Skeletal muscle satellite cell (primary cell): Measurements from ENCODE around the gene DUOXA2.

Experiments used
- H3K27me3 ChIP-seq: 2 replicates; pipeline ENCODE4 v1.7.0; 2013; ENCODE audit warnings: low read length; ENCODE audit not compliant: control insufficient read depth, insufficient read depth
- H3K36me3 ChIP-seq: 2 replicates; pipeline ENCODE4 v1.7.0; 2013; ENCODE audit warnings: mild to moderate bottlenecking, control low read depth, low read length; ENCODE audit not compliant: insufficient read depth
- H3K4me1 ChIP-seq: 2 replicates; pipeline ENCODE4 v1.7.0; 2013; ENCODE audit warnings: low read length; ENCODE audit not compliant: control insufficient read depth, insufficient read depth
- H3K4me2 ChIP-seq: 2 replicates; pipeline ENCODE4 v1.7.0; 2013; ENCODE audit warnings: mild to moderate bottlenecking, low read length
- H3K4me3 ChIP-seq: 2 replicates; pipeline ENCODE4 v1.7.0; 2013; ENCODE audit warnings: low read length
- H3K9ac ChIP-seq: 2 replicates; pipeline ENCODE4 v1.7.0; 2013; ENCODE audit warnings: mild to moderate bottlenecking, low read depth, low read length, moderate library complexity
- H3K9me3 ChIP-seq: replicated peaks from 2 replicates; pipeline ENCODE4 v1.7.0; 2013; ENCODE audit warnings: mild to moderate bottlenecking, control low read depth, low read length

The DUOXA2 gene

GRCh38 chr15:45155739-45156138 lies 41.6 kb downstream of the DUOXA2 start:
- no peaks in the 10 kb centered on the region for H3K9me3 ChIP-seq
- no peak overlapping the region for H3K4me2 ChIP-seq
- H3K9ac ChIP-seq: no peak overlapping the region
- no peaks in the 10 kb centered on the region for H3K27me3 ChIP-seq
- no peaks in the 10 kb centered on the region for H3K36me3 ChIP-seq
- H3K4me1 ChIP-seq: peaks cover 8% of the 10 kb centered on the region
- no peak overlapping the region for H3K4me3 ChIP-seq

DNA sequence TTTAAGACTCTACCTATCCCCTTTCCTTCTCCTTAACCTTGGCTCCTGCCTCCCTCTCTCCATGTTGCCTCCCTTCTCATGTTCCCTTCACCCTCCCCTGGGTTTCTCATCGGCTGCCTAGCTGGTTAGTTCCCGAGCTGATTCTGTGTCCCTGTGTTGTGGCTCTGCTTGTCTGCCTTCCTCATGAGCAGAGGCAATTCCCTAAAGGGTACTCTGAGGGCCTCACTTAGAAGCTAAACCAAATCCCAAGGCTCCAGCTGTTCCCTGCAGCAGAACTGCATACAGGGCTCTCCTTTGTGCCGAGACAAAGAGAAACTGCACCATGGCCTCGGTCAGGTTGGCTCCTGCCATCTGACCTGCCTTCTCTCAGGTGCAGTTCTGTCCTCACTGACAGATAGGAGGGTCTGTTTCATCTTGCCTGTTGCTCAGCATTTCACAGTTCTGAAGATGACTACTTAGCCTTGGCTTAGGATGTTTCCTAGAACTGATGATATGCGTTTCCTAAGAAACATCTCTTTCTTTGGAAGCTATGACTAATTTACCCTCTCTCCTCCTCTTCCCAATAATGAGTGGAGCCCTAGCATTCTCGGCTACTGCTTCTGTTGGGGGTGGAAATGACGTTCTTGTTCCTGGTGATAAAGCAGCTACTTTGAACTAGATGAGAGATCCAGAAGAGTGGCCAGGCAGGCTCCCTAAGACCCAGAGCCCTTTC lies 42.8 kb downstream of the DUOXA2 start:
- Histone ChIP-seq H3K36me3 (no peaks in the 10 kb centered on the region), H3K9me3 (no peaks in the 10 kb centered on the region), H3K9ac (no peak overlapping the region), H3K4me1 (peaks cover 8% of the 10 kb centered on the region), H3K4me3 (no peak overlapping the region), H3K27me3 (no peaks in the 10 kb centered on the region), H3K4me2 (no peak overlapping the region)

DNA sequence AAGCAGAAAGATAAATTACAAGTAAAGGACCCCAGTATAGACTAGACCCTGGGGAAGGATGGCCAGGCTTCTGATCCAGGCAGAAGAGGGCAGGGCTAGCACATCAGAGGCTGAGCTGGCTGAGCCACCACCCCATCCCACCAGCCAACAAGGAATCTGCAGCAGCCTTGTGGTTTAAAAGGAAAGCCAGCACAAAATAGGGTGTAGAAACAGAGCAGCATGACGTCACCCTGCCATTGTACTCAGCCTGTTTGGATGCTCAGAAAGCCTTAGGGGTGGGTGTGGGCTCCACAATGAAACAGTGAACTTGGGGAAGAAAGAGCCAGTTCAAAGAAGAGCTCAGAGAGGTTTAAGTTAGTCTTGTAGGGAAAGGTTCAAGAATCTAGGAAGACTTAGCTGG lies 43.8 kb downstream of the DUOXA2 start:
- Histone ChIP-seq H3K9me3 (no peaks in the 10 kb centered on the region), H3K36me3 (no peaks in the 10 kb centered on the region), H3K4me1 (peaks cover 16% of the 10 kb centered on the region), H3K4me3 (no peak overlapping the region), H3K27me3 (no peaks in the 10 kb centered on the region), H3K4me2 (no peak overlapping the region), H3K9ac (no peak overlapping the region)

DNA sequence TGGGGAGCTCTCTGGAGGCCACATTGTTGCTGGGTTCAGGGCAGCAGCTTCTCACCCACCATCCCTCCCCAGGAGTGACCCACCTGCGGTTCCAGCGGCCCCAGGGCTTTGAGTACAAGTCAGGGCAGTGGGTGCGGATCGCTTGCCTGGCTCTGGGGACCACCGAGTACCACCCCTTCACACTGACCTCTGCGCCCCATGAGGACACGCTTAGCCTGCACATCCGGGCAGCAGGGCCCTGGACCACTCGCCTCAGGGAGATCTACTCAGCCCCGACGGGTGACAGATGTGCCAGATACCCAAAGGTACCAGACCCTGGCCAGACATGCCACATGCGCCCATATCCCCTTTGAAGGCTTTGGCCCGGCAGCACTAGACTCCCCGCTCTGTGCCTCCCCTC lies 47.5 kb downstream of the DUOXA2 start:
- Histone ChIP-seq H3K4me3 (no peak overlapping the region), H3K27me3 (no peaks in the 10 kb centered on the region), H3K9me3 (no peaks in the 10 kb centered on the region), H3K4me2 (no peak overlapping the region), H3K36me3 (no peaks in the 10 kb centered on the region), H3K9ac (no peak overlapping the region), H3K4me1 (peaks cover 26% of the 10 kb centered on the region)

DNA sequence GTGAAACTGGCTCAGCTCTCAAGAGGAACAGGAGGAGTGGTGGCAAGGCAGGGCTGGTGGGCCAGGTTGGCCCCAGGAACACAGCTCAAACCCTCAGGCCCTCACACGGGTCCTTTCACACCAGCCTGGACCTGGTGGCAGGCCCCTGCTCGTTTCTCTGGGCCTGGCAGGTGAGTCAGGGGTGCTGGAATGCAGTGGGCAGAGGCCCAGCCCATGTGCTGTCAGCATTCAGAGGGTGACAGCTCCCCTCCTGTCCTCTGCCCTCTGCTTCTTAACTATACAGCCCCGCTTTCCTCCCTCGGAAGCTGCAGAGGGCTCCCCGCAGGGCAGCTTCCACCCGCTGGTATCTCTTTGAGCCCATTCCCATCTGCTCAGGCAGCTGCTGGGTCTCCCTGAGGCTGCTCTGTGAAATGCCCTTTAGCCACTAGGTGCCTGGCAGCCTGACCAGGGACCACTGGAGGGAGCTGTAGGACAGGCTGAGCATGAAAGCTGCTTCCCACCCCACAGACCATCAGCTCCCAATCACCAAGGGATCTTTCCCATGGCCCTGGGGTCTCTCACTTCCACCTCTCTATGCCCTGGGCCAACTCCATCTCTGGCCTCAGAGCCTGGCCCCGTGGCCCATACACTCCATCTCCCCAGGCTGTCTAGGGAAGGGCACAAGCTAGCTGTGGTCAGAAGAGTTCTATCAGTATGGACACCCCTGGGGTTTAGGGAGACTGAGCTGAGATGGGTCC lies 48.8 kb downstream of the DUOXA2 start:
- Histone ChIP-seq H3K9ac (peak overlapping the region; percentile 50), H3K9me3 (no peaks in the 10 kb centered on the region), H3K4me1 (peaks cover 28% of the 10 kb centered on the region), H3K27me3 (no peaks in the 10 kb centered on the region), H3K4me2 (peak overlapping the region; percentile 60), H3K4me3 (no peak overlapping the region), H3K36me3 (no peaks in the 10 kb centered on the region)

- Histone ChIP-seq H3K4me3 (no peak overlapping the region), H3K9me3 (no peaks in the 10 kb centered on the region), H3K4me2 (peak overlapping the region; percentile 60), H3K4me1 (peaks cover 23% of the 10 kb centered on the region), H3K36me3 (no peaks in the 10 kb centered on the region), H3K9ac (peak overlapping the region; percentile 28), H3K27me3 (no peaks in the 10 kb centered on the region)
Observed at GRCh38 chr15:45163508-45163856, 49.4 kb downstream of the DUOXA2 start.

DNA sequence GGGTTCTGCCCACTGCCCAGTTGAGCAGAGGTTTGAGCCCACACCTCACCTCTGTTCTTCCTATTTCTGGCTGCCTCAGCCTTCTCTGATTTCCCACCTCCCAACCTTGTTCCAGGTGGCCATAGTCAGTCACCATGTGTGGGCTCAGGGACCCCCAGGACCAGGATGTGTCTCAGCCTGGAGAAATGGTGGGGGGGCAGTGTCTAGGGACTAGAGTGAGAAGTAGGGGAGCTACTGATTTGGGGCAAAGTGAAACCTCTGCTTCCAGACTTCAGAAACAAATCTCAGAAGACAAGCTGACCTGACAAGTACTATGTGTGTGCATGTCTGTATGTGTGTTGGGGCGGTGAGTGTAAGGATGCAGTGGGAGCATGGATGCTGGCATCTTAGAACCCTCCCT lies 50.8 kb downstream of the DUOXA2 start:
- H3K9ac ChIP-seq: no peak overlapping the region
- H3K4me1 ChIP-seq: peaks cover 23% of the 10 kb centered on the region
- H3K27me3 ChIP-seq: no peaks in the 10 kb centered on the region
- H3K4me2 ChIP-seq: no peak overlapping the region
- H3K9me3 ChIP-seq: no peaks in the 10 kb centered on the region
- H3K36me3 ChIP-seq: no peaks in the 10 kb centered on the region
- no peak overlapping the region for H3K4me3 ChIP-seq

- H3K9me3 ChIP-seq: no peaks in the 10 kb centered on the region
- no peak overlapping the region for H3K4me2 ChIP-seq
- no peaks in the 10 kb centered on the region for H3K36me3 ChIP-seq
- no peaks in the 10 kb centered on the region for H3K27me3 ChIP-seq
- peaks cover 23% of the 10 kb centered on the region for H3K4me1 ChIP-seq
- H3K4me3 ChIP-seq: no peak overlapping the region
- no peak overlapping the region for H3K9ac ChIP-seq
Observed at GRCh38 chr15:45165536-45165935, 51.4 kb downstream of the DUOXA2 start.

GRCh38 chr15:45166834-45167630 lies 52.9 kb downstream of the DUOXA2 start:
- H3K36me3 ChIP-seq: no peaks in the 10 kb centered on the region
- H3K4me1 ChIP-seq: peaks cover 23% of the 10 kb centered on the region
- no peaks in the 10 kb centered on the region for H3K27me3 ChIP-seq
- peak overlapping the region; percentile 93 for H3K4me2 ChIP-seq
- H3K9me3 ChIP-seq: no peaks in the 10 kb centered on the region
- peak overlapping the region; percentile 98 for H3K9ac ChIP-seq
- peak overlapping the region; percentile 78 for H3K4me3 ChIP-seq

GRCh38 chr15:45167631-45168205 lies 53.6 kb downstream of the DUOXA2 start:
- Histone ChIP-seq H3K36me3 (no peaks in the 10 kb centered on the region), H3K4me2 (peak overlapping the region; percentile 93), H3K27me3 (no peaks in the 10 kb centered on the region), H3K4me1 (peaks cover 17% of the 10 kb centered on the region), H3K4me3 (peak overlapping the region; percentile 78), H3K9me3 (no peaks in the 10 kb centered on the region), H3K9ac (peak overlapping the region; percentile 98)
